IMR-90 (cell line): ENCODE data around the gene EXD2. TPM values are rescaled to one million over a fixed set of nuclear protein-coding genes. Genes with fewer than 3 reads are reported as not detected.

Experiments
- ATAC-seq: fragments of 200-7000 bp; cut with Tn5 transposase; 2 replicates; pipeline ENCODE4 v1.9.1; 2020; ENCODE audit warnings: low read depth, mild to moderate bottlenecking, moderate library complexity
- BruUV-seq: library from RNA; stranded (reverse); fragments of 400-500 nt; replicated peaks from 2 replicates; lab custom pipeline; 2021; lab: Mats Ljungman, UMichigan
- CTCF ChIA-PET: fragments of 300-600 bp; formaldehyde crosslinking; extraction: SDS; loops from one replicate; lab custom pipeline; 2021; ENCODE audit warnings: antibody characterized with exemption; lab: Yijun Ruan, JAX
- POLR2A ChIA-PET: fragments of 300-600 bp; sonication (Branson Sonifier 250); formaldehyde crosslinking; loops from one replicate; lab custom pipeline; 2022; ENCODE audit warnings: antibody characterized with exemption; ENCODE audit not compliant: unreplicated experiment; lab: Charles Lee
- DNase-seq: peaks from one replicate; pipeline ENCODE4 v3.0.0; 2013
- H2AFZ ChIP-seq: replicated peaks from 2 replicates; pipeline ENCODE3; 2013; ENCODE audit warnings: low read length, mild to moderate bottlenecking; ENCODE audit not compliant: poor library complexity
- H2AK5ac ChIP-seq: 2 replicates; pipeline ENCODE4 v1.6.1; 2013; ENCODE audit warnings: low read depth, low read length, inconsistent platforms
- H2AK9ac ChIP-seq: replicated peaks from 2 replicates; pipeline ENCODE3; 2013; ENCODE audit warnings: mild to moderate bottlenecking, low read depth, low read length, moderate library complexity; ENCODE audit not compliant: poor library complexity
- H2BK120ac ChIP-seq: 2 replicates; pipeline ENCODE4 v1.6.1; 2013; ENCODE audit warnings: low read depth, low read length, inconsistent platforms
- H2BK15ac ChIP-seq: 3 replicates; pipeline ENCODE4 v1.6.1; 2013; ENCODE audit warnings: low read depth, low read length, inconsistent platforms
- H2BK20ac ChIP-seq: 2 replicates; pipeline ENCODE4 v1.6.1; 2013; ENCODE audit warnings: low read depth, mild to moderate bottlenecking, inconsistent platforms, low read length, moderate library complexity
- H2BK5ac ChIP-seq: 2 replicates; pipeline ENCODE4 v1.6.1; 2013; ENCODE audit warnings: mild to moderate bottlenecking, low read depth, low read length, inconsistent platforms; ENCODE audit not compliant: poor library complexity, severe bottlenecking
- H3K14ac ChIP-seq: replicated peaks from 2 replicates; pipeline ENCODE4 v1.6.1; 2013; ENCODE audit warnings: low read depth, low read length, inconsistent platforms
- H3K18ac ChIP-seq: 2 replicates; pipeline ENCODE4 v1.6.1; 2013; ENCODE audit warnings: low read depth, low read length, control low read depth
- H3K23ac ChIP-seq: 2 replicates; pipeline ENCODE4 v1.6.1; 2013; ENCODE audit warnings: low read depth, low read length, inconsistent platforms
- H3K27ac ChIP-seq: 2 replicates; pipeline ENCODE4 v1.5.1; 2013; ENCODE audit warnings: mild to moderate bottlenecking, control low read depth, low read length; ENCODE audit not compliant: insufficient read depth
- H3K27me3 ChIP-seq: 2 replicates; pipeline ENCODE4 v1.6.1; 2013; ENCODE audit warnings: low read length; ENCODE audit not compliant: control insufficient read depth, insufficient read depth
- H3K36me3 ChIP-seq: 2 replicates; pipeline ENCODE4 v1.6.1; 2013; ENCODE audit warnings: low read length, mixed read lengths; ENCODE audit not compliant: control insufficient read depth, insufficient read depth
- H3K4ac ChIP-seq: 2 replicates; pipeline ENCODE4 v1.6.1; 2013; ENCODE audit warnings: low read depth, low read length, inconsistent platforms
- H3K4me1 ChIP-seq: 2 replicates; pipeline ENCODE4 v1.6.1; 2013; ENCODE audit warnings: low read length, mixed read lengths; ENCODE audit not compliant: control insufficient read depth, insufficient read depth
- H3K4me2 ChIP-seq: 2 replicates; pipeline ENCODE4 v1.6.1; 2013; ENCODE audit warnings: low read depth, mild to moderate bottlenecking, control low read depth, low read length, moderate library complexity
- H3K4me3 ChIP-seq: 2 replicates; pipeline ENCODE4 v1.5.1; 2013; ENCODE audit warnings: low read depth, mild to moderate bottlenecking, control low read depth, low read length, moderate library complexity; ENCODE audit not compliant: insufficient read depth
- H3K56ac ChIP-seq: 2 replicates; pipeline ENCODE4 v1.6.1; 2013; ENCODE audit warnings: low read length, inconsistent platforms; ENCODE audit not compliant: insufficient read depth; ENCODE audit errors: extremely low read depth
- H3K79me1 ChIP-seq, 2 experiments: 2 replicates each; pipeline ENCODE4 v1.6.1; 2013; ENCODE audit warnings: low read length in 2 of 2, inconsistent platforms in 1 of 2, low read depth in 1 of 2
- H3K9ac ChIP-seq: 2 replicates; pipeline ENCODE4 v1.6.1; 2013; ENCODE audit warnings: low read depth, low read length, control low read depth
- H3K9me1 ChIP-seq: 2 replicates; pipeline ENCODE4 v1.6.1; 2013; ENCODE audit warnings: low read length, inconsistent platforms; ENCODE audit not compliant: insufficient read depth
- H3K9me3 ChIP-seq: 2 replicates; pipeline ENCODE4 v1.6.1; 2013; ENCODE audit warnings: low read length; ENCODE audit not compliant: control insufficient read depth, insufficient read depth
- H4K20me1 ChIP-seq: 2 replicates; pipeline ENCODE4 v1.6.1; 2013; ENCODE audit warnings: low read length, inconsistent platforms; ENCODE audit not compliant: insufficient read depth
- H4K5ac ChIP-seq: 2 replicates; pipeline ENCODE4 v1.6.1; 2013; ENCODE audit warnings: mild to moderate bottlenecking, low read depth, low read length, control low read depth
- H4K8ac ChIP-seq, 2 experiments: 2 replicates each; pipeline ENCODE4 v1.6.1; 2013; ENCODE audit warnings: low read depth in 2 of 2, low read length in 2 of 2, control low read depth in 1 of 2, inconsistent platforms in 1 of 2
- H4K91ac ChIP-seq: 2 replicates; pipeline ENCODE4 v1.6.1; 2013; ENCODE audit warnings: low read depth, low read length, inconsistent platforms; ENCODE audit not compliant: insufficient read depth
- BHLHE40 ChIP-seq: fragments of 150-350 bp; IDR thresholded peaks from 2 replicates; pipeline ENCODE4 v1.6.1; 2016; ENCODE audit warnings: mild to moderate bottlenecking, low read depth, low read length
- CEBPB ChIP-seq: IDR thresholded peaks from 2 replicates; pipeline ENCODE4 v1.6.1; 2012; ENCODE audit warnings: low read depth, low read length, improper control_type of control experiment
- CHD1 ChIP-seq: IDR thresholded peaks from 2 replicates; pipeline ENCODE4 v1.6.1; 2012; ENCODE audit warnings: low read depth, low read length, improper control_type of control experiment
- CTCF ChIP-seq: conservative IDR thresholded peaks from 2 replicates; pipeline ENCODE4 v1.5.1; 2012; ENCODE audit warnings: mild to moderate bottlenecking, low read depth, low read length, improper control_type of control experiment
- MXI1 ChIP-seq: IDR thresholded peaks from 2 replicates; pipeline ENCODE4 v1.6.1; 2012; ENCODE audit warnings: low read depth, mild to moderate bottlenecking, low read length, moderate library complexity, borderline replicate concordance
- NFE2L2 ChIP-seq: fragments of 150-350 bp; IDR thresholded peaks from 2 replicates; pipeline ENCODE4 v1.6.1; 2016; ENCODE audit warnings: low read depth, mild to moderate bottlenecking, low read length
- POLR2A ChIP-seq: IDR thresholded peaks from 2 replicates; pipeline ENCODE4 v1.6.1; 2012; ENCODE audit warnings: mild to moderate bottlenecking, low read depth, low read length
- RAD21 ChIP-seq: IDR thresholded peaks from 2 replicates; pipeline ENCODE4 v1.6.1; 2012; ENCODE audit warnings: low read length, improper control_type of control experiment
- RCOR1 ChIP-seq: IDR thresholded peaks from 2 replicates; pipeline ENCODE4 v1.6.1; 2012; ENCODE audit warnings: mild to moderate bottlenecking, low read length, improper control_type of control experiment; ENCODE audit not compliant: insufficient replicate concordance
- SMC3 ChIP-seq: fragments of 150-350 bp; IDR thresholded peaks from 2 replicates; pipeline ENCODE4 v1.6.1; 2016; ENCODE audit warnings: low read depth, mild to moderate bottlenecking, antibody characterized with exemption, low read length, moderate library complexity
- USF2 ChIP-seq: fragments of 150-350 bp; IDR thresholded peaks from 2 replicates; pipeline ENCODE4 v1.6.1; 2017; ENCODE audit warnings: mild to moderate bottlenecking, antibody characterized with exemption, low read length, low read depth
- WGBS, 2 experiments: methylation state at CpG; one replicate each; pipeline versions ENCODE4 v1.1.5 to v1.1.7; 2013; ENCODE audit warnings: missing lambda C conversion rate in 2 of 2; ENCODE audit not compliant: insufficient read length in 1 of 2; ENCODE audit errors: extremely low coverage in 2 of 2; 5-methylcytosine and 5-hydroxymethylcytosine counted together
- dilution Hi-C: fragments of 300-500 bp; cut with HindIII; formaldehyde crosslinking; loops from one replicate; pipeline ENCODE4 v1.14.3; 2018; ENCODE audit warnings: low sequenced_read_pairs; ENCODE audit not compliant: unreplicated experiment
- in situ Hi-C: fragments of 300-500 bp; cut with MboI; formaldehyde crosslinking; loops from 3 replicates; pipeline ENCODE4 v1.14.3; 2019; ENCODE audit warnings: low sequenced_read_pairs, inconsistent platforms, mixed read lengths
- intact Hi-C: fragments of 100-400 bp; cut with micrococcal nuclease; formaldehyde crosslinking; loops from 2 replicates; pipeline ENCODE4 v1.10.0; 2022
- polyA plus RNA-seq, 3 experiments: library from polyadenylated mRNA; depleted of rRNA; stranded (reverse); fragments of >200 nt; gene quantifications; 2 replicates each; pipeline ENCODE4 v1.2.3, GENCODE V29; 2012; ENCODE audit warnings: low replicate concordance in 1 of 3
- total RNA-seq: library from RNA; depleted of rRNA; stranded (reverse); fragments of >200 nt; gene quantifications from 2 replicates; pipeline ENCODE4 v1.2.3, GENCODE V29; 2012
- TF ChIP-seq, protein P1 (sequence below): fragments of 150-350 bp; IDR thresholded peaks from 2 replicates; pipeline ENCODE4 v1.6.1; 2016; ENCODE audit warnings: low read depth, mild to moderate bottlenecking, low read length, moderate library complexity, borderline replicate concordance

EXD2 gene
- total and polyA plus RNA-seq, 2 of the 4 experiments (the other 2 are of a cell fraction): 11.0 to 13.3 TPM

- in situ Hi-C loops (no loop called here), dilution Hi-C loops (no loop called here), intact Hi-C loops (no loop called here)
- no peaks in the 10 kb centered on the region for H3K4me1 ChIP-seq
- no peak for ATAC-seq
- no peaks in the 10 kb centered on the region for H4K20me1 ChIP-seq
- peaks cover 28% of the 10 kb centered on the region for H3K36me3 ChIP-seq
- H2BK120ac ChIP-seq: no peak overlapping the region
- H3K4ac ChIP-seq: no peak overlapping the region
- ChIA-PET POLR2A (no interaction called here), CTCF (no interaction called here)
- H2AK5ac ChIP-seq: no peak overlapping the region
- TF ChIP-seq RAD21 (no peak), POLR2A (no peak), MXI1 (no peak), CHD1 (no peak), SMC3 (no peak), RCOR1 (no peak), USF2 (no peak), BHLHE40 (no peak), NFE2L2 (no peak), CTCF (no peak), CEBPB (no peak)
- TF ChIP-seq, protein P1, sequence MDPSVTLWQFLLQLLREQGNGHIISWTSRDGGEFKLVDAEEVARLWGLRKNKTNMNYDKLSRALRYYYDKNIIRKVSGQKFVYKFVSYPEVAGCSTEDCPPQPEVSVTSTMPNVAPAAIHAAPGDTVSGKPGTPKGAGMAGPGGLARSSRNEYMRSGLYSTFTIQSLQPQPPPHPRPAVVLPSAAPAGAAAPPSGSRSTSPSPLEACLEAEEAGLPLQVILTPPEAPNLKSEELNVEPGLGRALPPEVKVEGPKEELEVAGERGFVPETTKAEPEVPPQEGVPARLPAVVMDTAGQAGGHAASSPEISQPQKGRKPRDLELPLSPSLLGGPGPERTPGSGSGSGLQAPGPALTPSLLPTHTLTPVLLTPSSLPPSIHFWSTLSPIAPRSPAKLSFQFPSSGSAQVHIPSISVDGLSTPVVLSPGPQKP: no peak
- DNase-seq: no peak
- H2BK5ac ChIP-seq: no peak overlapping the region
- H3K79me1 ChIP-seq: no peaks in the 10 kb centered on the region
- H4K91ac ChIP-seq: no peak overlapping the region
- BruUV-seq: no TSS peak
- H3K27ac ChIP-seq: no peak overlapping the region
- no peak overlapping the region for H3K14ac ChIP-seq
- no peak overlapping the region for H3K56ac ChIP-seq
- no peak overlapping the region for H3K23ac ChIP-seq
- no peak overlapping the region for H4K5ac ChIP-seq
- no peaks in the 10 kb centered on the region for H3K27me3 ChIP-seq
- no peak overlapping the region for H3K18ac ChIP-seq
- no peaks in the 10 kb centered on the region for H3K9me3 ChIP-seq
- H3K4me3 ChIP-seq: no peak overlapping the region
- no peak overlapping the region for H2AFZ ChIP-seq
- H4K8ac ChIP-seq: no peak overlapping the region
- 100% methylated on average over 2 of the region's 12 CpGs; no CpG with 5 or more reads in 1 of the 2 experiments for WGBS, 2 experiments
- no peak overlapping the region for H2AK9ac ChIP-seq
- H3K9me1 ChIP-seq: no peaks in the 10 kb centered on the region
- H2BK15ac ChIP-seq: no peak overlapping the region
- H3K4me2 ChIP-seq: no peak overlapping the region
- no peak overlapping the region for H3K9ac ChIP-seq
- no peak overlapping the region for H2BK20ac ChIP-seq
These were observed 46.3 kb downstream of the EXD2 start for GRCh38 chr14:69237584-69237983.
